ENCODE measurements around the gene RAPGEF2. TPM values are rescaled to one million over a fixed set of nuclear protein-coding genes. Genes with fewer than 3 reads are reported as not detected.
A peak's percentile ranks its signal among the peaks of the same experiment; 100 is the strongest.
"Not testable (repeated sequence)": the region's sequence is repeated elsewhere in the genome, so short reads cannot be mapped to it uniquely, and the experiment has no call there.

Gene RAPGEF2
- total RNA-seq, 1 donor from 2014 or later: 82.6 TPM

DNA sequence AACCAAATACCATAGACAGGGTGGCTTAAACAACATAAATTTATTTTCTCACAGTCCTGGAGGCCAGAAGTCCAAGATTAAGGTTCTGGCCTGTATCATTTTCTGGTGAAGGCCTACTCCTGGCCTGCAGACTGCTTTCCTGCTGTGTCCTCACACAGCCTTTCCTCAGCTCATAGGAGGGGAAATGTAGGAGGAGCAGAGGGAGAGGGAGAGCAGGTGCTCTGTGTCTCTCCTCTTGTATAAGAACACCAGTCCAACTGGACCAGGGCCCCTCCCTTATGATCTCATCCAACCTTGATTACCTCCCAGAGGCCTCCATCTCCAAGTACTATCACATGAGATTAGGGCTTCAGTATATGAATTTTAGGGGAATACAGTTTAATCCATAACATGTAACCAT is 34.3 kb downstream of the RAPGEF2 start:
- no peak for DNase-seq

DNA sequence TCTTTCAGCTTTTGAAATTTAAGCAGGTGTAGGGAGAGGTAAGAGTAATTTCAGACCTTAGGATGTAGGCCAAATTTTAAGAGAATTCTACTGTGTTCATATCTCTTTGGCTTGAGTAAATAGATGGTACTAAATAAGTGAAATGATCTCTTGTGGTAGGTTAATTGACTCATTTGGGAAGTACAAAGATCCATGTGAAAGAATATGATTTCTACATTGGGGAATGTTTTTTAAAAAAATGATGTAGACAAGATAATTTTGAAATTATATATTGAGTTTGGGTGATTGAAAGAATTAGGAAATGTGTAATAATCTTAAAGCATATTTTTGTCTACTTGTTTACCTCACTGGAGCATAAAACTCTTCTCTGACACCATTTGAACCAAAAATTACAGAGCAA is 35.6 kb downstream of the RAPGEF2 start:
- DNase-seq: no peak

DNA sequence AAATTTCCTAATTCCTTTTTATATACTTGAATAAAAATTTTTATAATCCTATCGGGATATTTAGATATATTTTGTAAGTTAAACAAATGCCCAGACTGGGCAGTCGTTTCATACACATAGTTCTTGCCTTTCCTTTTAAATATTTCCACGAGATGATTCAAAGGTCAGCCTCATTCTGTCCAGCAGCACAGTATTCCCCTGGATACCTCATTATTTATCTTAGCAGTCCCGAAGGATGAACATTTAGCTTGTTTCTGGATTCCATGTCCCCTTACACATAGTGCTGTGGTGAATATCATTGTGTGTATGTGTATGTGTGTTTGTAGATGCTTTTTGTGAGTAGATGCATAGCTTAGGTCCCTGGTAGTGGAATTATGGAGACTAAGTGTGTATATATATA is 38.3 kb downstream of the RAPGEF2 start:
- DNase-seq: no peak

DNA sequence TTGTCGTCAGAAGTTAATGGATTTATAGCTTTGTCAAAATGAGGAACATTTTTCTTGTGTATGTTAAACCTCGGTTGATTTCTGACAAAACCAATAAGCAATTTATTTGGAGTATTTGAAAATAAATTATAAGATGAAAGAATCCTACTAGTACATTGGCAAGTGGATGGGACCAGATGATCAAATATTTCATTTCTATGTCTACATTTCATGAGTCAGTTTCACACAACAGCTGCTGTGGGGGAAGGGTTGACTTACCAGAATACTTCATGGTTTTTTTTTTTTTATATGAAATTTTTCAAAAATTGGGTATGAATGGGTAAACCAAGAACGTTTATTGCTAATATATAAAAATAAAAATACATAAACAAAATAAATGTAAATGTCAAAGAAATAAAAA is 39.4 kb downstream of the RAPGEF2 start:
- peak; percentile 79 for DNase-seq

DNA sequence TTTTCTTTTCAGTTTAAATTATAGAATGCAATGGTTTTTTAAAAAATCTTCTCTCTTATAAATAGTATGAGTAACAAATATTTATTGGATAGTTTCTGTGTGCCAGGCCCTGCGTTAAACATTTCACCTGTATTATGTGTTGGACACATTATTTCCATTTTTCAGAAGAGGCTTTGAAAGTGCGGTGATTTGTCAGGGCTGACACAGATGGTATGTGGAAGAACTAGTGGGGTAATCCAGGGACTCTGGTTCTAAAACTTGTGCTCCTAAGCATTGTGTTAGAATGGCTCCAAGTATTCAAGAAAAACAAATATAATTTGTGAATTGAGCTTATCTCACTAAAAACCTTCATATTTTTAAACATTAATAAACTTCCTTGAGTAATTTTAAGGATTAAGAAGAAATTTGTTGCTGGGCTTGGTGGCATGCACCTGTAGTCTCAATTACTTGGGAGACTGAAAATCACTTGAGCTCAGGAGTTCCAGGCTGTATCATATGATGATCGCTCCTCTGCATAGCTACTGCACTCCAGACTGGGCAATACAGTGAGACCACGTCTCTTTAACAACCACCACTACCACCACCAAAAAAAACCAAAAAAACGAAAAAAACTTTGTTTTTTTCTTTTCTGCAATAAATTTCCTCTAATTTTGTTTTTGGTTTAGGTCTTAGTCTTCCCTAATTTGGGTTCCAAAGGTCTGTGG is 40.0 kb downstream of the RAPGEF2 start:
- no peak for DNase-seq

DNA sequence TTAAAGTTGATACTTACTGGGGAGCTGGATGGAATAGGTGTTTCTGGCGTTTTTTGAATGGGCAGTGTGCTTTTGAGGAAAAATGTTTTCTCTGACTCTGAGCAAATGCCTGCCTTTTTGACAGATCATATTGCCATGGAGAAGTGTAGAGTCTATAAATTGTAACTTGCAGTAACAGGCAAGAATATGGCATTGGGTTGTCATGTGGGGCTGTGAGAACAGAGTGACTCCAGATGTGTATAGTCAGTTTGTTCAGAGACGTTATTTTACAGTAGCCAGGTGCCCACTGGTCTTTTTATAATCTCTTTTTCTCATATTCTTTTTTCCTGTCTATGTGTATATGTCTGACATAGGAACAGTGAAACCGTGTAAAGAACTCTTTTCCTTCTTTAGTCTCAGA is 40.8 kb downstream of the RAPGEF2 start:
- DNase-seq: peak; percentile 12

DNA sequence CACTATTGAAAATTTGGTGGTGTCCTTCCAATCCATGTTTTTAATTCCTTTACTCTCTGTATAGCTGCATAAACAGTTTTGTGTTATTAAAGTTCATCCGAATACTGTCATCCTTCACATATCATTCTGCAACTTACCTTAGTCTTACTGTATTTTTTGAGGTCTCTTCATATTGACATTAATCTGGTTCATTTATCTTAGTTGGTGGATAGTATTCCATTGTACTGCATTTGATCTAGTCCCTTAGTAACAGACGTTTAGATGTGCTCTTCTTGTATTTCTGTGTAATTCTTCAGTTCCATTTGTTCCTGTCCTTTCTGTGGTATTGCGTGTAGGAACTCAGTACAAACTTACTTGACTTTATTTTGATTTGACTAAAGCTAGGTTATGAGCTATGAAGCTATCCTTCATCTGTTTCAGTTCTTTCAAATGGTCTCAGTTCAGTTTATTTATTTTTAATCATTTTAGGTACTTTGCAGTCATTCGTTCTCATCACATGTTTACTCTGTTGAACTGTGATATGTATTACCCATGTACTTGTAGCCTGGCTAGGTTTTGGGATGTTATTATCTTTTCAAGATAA is 41.3 kb downstream of the RAPGEF2 start:
- no peak for DNase-seq

DNA sequence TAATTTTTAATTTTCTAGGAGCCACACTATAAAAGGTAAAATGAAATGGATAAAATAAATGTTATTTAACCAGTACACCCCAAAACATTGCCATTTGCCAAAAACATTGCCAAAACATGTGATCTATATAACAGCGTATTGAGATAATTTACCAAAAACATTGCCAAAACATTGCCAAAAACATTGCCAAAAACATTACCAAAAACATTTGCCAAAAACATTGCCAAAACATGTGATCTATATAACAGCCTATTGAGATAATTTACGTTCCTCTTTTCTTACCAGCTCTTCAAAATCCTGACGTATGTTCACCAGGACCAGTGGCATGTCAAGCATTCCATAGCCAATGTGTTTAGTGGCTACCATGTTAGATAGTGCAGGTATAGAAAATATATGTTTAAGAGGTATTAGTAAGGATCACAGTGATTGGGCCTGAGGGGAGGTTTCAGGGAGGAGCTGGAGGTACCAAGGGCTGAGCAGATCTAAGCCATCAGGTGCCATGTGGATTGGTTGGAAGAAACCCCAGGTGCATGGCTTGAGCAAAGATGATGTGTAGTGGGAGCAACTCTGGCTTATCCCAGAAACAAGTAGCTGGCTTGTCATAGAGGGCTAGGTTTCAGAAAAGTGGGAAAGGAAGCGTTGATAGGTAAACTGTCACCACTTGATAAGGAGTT is 42.6 kb downstream of the RAPGEF2 start:
- no peak for DNase-seq

DNA sequence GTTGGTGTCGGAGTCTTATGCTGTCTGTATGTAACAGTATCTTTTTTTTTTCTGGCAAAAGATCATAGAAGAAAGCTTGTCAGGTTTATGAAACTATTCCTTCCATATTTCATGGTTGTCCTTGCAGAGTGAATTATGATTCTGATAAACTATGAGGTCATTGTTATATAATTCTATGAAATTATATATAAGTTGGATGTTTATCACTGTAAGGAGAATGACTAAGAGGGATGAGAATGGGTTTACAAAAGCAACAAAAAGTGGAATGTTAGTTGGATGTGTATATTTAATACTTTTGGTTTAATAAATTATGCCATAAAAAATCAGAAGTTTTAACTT is 43.1 kb downstream of the RAPGEF2 start:
- DNase-seq: no peak

DNA sequence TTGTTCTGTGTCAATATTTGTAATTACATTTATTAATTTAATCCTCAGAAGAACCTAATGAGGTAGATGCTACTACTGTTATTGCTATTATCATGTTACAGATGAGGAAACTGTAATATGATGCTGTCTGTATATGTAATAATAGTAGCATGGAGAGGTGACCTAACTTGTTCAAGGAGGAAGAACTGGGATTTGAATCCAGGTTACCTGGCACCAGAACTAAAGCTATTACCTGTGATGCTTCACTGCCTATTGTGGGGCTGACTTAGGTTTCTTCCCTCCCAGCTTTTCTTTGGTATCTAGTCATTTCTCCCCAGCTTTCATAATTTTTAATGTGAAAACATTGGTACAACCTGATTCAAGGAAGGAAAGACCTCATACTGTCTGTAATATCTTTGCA is 43.6 kb downstream of the RAPGEF2 start:
- DNase-seq: no peak

DNA sequence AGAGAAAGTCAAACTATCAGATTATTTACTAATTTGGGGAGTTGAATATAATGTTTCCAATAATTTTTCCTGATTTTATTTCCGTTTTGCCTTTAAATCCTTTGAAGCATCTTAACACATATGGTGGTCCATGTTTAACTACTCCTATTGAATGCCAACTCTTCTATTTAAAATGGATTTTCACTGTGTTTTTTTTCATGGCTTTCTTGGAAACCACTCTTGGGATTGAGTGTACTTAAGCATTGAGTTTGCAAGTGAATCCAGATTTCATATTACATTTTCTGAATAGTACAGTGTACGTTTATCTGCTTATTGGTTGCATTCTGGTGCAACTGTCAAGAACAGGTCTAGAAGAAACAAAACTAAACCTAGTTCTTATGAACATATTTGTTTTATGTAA is 45.6 kb downstream of the RAPGEF2 start:
- no peak for DNase-seq

DNA sequence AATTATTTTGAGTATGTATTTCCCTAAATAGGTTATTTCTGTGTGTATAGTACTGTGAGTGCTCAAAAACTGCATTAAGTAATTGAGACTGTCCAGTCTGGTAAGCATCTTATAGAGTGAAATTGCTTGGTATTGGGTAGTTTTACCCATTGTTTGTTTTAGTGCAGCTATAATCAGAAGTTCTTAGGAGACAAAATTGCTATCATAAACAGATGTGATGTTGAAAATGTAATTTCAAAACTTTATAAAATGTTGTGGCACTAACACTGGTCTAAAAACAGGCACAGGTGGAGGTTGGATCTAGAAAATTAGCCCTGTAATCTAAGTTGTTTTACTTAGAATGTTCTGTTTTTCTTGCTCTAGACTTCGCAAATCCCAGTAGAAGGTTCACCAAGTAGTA is 46.8 kb downstream of the RAPGEF2 start:
- DNase-seq: no peak

DNA sequence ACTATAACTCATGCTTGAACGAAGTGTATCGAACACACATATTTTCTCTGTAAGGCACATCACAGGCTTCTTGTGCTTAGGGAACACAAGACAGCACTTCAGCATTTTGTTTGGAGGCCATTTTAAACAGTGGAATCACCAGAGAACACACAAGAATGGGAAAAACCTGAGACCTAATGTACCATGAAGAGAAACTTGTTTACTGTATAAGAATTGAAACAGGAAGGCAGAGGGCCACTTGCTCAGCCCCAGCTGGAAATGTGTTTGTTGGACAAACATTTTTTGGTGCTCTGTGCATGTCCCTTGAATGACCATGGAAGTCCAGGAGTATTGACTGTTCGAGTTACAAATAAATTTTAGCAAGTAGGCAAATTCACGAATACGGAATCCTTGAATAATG is 47.5 kb downstream of the RAPGEF2 start:
- no peak for DNase-seq

DNA sequence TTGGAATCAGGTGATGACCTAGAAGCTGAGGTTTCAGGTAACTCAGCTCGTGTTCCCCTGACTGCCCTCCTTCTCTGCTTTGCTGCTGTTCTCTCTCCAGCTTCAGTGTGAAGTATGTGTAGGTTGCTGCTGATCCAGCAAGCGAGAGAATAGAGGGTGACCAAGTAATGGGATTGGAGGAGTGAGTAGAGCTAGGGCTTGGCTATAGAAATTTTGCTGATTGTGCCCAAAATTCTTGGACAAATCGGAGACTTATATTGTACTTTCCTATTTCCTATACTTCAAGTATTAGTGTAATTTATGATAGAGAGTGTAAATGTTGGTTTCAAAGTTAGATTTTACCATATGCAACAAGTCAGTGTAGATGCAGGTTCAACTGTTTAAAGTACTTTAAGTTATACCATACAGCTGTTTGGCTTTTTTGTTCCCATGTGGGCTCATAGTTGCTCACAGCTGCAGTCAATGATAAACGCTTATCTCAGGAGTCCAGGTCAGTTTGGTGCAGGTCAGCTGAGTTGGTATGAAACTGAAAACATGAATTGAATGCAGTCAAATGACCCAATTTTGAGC is 48.0 kb downstream of the RAPGEF2 start:
- DNase-seq: peak; percentile 22

DNA sequence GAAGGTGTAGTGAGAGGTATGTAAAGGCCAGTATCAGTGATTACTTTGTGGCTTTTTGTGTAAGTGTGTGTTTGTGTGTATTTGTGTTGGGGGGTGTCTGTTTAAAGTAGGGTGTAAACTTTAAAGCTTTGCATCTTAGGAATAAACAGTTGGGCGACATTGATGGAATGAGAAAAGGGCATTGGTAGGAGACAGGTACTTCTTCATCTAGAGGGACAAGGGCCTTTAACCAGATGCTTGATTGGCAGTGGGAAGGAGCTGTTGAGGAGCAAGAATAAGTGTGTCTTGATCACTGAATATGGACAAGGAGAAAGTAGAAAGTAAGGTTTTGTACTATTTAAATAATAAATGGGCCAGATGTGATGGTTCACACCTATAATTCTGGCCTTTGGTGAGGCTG is 48.8 kb downstream of the RAPGEF2 start:
- no peak for DNase-seq

DNA sequence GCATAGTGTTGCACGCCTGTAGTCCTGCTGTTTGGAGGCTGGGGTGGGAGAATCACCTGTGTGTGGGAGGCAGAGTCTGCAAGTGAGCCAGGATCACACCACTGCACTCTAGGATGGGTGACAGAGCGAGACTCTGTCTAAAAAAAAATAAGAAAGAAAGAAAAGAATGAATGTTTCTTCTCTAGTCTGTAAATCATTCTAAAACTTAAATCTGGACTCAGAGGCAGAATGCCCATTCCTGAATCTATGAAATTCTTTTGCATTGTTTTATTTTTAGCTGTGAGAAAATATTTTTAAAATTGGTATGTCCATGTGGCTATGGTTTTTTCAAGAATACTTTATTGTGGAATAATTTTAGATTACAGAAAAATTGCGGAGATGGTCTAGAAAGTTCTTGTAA is 49.3 kb downstream of the RAPGEF2 start:
- no peak for DNase-seq

DNA sequence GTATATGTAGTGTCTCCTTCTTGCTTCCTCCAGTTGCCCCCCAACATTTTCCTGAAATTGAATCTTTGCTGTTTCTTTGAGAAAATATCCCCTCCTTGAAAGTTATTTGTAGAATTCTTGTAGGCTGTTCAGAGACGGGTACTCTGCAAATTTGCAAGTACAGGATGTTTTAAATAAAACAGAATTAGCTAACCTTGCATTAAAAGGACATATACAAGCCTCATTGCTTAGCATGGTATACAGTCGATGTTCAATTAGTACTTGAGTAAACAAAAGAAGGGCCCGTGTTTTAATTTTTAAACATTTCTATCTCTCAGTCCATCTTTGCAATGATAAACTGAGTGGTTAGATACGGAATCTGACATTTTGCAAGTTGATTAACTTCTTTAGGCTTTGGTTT is 50.8 kb downstream of the RAPGEF2 start:
- DNase-seq: no peak

DNA sequence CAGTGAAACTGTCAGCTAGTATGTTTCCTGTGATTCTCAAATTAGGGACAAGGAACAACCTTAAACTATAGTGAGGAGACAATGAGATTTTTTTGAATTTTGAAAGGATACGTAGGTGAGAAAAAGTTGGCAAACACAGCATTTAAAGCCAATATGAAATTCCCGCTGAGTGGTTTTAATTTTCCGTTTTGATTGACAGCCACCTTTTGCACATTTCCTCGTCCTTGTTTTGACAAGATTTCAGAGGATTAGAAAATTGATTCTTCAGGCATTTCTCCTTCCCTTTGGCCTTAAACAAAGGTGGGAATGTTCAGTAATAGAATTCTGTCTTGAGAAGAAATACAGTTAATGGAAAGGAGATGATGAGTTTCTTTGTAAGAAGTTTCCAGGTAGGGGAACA is 52.2 kb downstream of the RAPGEF2 start:
- no peak for DNase-seq

DNA sequence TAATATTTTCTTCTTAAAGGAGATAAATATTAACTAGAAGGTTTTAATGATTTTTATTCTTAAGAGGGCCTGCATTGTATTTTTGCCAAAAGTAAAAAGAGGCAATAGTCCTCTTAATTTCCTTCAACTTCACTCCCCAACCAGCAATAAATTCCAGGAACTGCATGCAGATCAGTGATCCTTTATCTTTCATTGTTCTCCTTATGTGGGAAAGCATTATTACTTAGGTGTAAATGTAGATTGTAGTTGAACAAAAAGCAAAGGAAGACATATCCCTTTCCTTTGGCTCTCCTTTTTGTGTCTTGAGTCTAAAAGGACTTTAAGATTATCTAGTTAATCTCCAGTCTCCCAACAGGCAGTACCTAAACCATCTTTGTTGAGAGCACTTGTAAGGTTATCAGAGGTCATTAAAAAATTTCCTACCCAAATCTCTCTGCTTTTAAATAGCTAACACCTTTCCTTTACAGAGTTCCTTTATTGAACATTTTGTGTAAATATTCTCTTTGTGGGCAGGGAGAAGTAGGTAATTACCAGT is 55.3 kb downstream of the RAPGEF2 start:
- no peak for DNase-seq

DNA sequence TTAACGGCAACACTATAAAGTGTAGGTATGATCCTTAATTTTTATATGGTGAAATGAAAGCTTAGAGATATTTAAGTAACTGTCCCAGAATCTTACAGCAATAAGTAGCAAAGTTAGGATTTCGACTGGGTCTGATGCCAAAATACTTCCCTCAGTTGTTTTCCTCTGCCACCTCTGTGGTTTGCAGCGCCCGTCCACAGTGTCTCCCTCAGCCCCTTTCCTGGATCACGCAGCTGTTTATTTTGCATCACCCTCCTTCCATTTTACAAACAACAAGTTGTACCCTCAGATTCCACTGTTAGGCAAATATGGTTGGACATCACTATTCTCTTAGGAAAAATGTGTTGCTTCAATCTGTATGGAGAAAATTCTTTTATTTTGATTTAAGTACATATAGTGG is 56.1 kb downstream of the RAPGEF2 start:
- DNase-seq: no peak

DNA sequence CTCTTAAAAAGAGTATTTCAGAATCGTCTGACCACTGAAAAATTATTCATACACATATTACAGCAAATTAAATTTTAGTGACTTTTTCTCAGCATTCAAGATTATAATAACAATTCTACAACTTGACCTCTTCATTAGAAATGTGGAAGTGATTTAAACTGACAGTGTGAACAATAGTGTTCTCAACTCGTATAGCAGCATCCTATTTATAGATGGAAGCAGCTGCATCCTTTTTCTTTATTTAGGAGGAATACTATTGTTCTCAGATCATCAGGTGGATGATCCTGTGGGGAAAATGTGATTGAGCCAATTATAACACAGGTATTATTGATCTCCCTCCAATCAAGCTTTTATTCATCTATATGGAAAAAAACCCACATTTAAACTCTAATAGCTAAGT is 56.7 kb downstream of the RAPGEF2 start:
- no peak for DNase-seq

DNA sequence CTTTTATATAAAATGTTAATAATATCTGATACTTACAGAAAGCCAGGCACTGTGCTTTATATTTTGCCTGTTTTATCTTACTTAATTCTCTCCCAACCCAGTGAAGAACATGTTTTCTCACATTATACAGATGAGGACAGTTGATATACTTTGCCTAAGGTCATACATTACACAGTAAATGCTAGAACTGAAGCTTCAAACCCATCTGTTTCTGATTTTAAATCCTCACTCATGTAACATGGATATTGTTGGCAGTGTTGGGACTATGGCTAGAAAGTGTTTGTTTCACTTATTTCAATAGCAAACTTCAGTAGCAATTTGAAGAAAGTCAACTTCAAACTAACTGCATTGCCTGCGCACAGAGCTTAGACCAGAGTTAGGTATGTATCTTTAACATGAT is 57.4 kb downstream of the RAPGEF2 start:
- DNase-seq: no peak

DNA sequence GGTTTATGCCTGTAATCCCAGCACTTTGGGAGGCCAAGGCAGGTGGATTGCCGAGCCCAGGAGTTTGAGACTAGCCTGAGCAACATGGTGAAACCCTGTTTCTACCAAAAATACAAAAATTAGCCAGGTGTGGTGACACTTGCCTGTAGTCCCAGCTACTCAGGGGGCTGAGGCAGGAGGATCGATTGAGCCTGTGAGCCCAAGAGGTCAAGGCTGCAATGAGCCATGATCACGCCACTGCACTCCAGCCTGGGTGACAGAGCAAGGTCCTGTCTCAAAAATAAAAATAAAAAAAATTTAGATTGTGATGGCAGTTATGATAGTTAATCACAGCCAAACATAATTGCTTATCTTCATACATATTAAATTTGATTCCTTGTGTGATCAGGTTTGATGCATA is 58.6 kb downstream of the RAPGEF2 start:
- DNase-seq: not testable (repeated sequence)

DNA sequence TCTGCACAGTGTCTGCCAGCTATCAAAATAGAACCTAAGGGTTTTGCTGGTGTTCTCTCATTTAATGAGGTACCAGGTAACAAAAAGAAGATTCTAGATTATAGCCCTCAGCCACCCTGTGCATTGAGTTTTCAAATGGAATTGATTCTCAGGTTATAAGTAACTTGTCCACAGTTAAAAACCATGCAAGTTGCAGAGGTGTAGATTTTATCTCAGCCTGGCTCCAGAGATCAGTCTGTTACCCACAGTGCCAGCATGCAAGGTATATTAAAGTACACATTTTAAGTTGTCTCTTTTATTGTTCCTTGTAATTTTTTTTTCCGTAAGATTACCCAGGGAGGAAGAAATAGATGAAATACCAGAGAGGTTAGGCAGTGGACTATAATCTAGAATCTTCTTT is 59.7 kb downstream of the RAPGEF2 start:
- no peak for DNase-seq

Measured in tongue (tissue), 2 donors.